Mesothelial cell of epicardium (in vitro differentiated cells): ENCODE measurements around the gene PLA2G12B. TPM values are rescaled to one million over a fixed set of nuclear protein-coding genes. Genes with fewer than 3 reads are reported as not detected.
"Not testable (repeated sequence)": the region's sequence is repeated elsewhere in the genome, so short reads cannot be mapped to it uniquely, and the experiment has no call there.

ENCODE experiments used
- DNase-seq, 2 experiments: peaks; one replicate each; pipeline ENCODE4 v3.0.0; 2021; ENCODE audit warnings: low spot score in 2 of 2; ENCODE audit not compliant: unreplicated experiment in 2 of 2
- H3K27ac Mint-ChIP-seq: 2 replicates; pipeline ENCODE4 v1.8.0; 2021; ENCODE audit warnings: mixed read lengths
- H3K27me3 Mint-ChIP-seq: 2 replicates; pipeline ENCODE4 v1.8.0; 2021; ENCODE audit warnings: low read depth, mixed read lengths
- H3K36me3 Mint-ChIP-seq: 2 replicates; pipeline ENCODE4 v1.8.0; 2021; ENCODE audit warnings: mixed read lengths
- H3K4me1 Mint-ChIP-seq: 2 replicates; pipeline ENCODE4 v1.8.0; 2021; ENCODE audit warnings: mixed read lengths
- H3K4me3 Mint-ChIP-seq: 2 replicates; pipeline ENCODE4 v1.8.0; 2021; ENCODE audit warnings: mild to moderate bottlenecking, moderate library complexity, mixed read lengths
- H3K9me3 Mint-ChIP-seq: 2 replicates; pipeline ENCODE4 v1.8.0; 2021; ENCODE audit warnings: mixed read lengths
- CTCF ChIP-seq: fragments of 200-600 bp; sonication (generic); IDR thresholded peaks from one replicate; pipeline ENCODE4 v1.5.0; 2021; ENCODE audit warnings: antibody characterized with exemption; ENCODE audit not compliant: unreplicated experiment
- total RNA-seq: library from RNA; stranded (reverse); gene quantifications from 3 replicates; pipeline ENCODE4 v1.2.1, GENCODE V29; 2021

PLA2G12B gene
- total RNA-seq, 1 donor from 2014 or later: not detected

- no peak for TF ChIP-seq CTCF
- Mint-ChIP-seq H3K36me3 (peaks cover 25% of the 10 kb centered on the region), H3K27ac (no peak overlapping the region), H3K4me3 (no peak overlapping the region), H3K27me3 (no peaks in the 10 kb centered on the region), H3K9me3 (peaks cover 28% of the 10 kb centered on the region), H3K4me1 (no peaks in the 10 kb centered on the region)
- no peak for DNase-seq
These were observed 30.3 kb downstream of the PLA2G12B start for GRCh38 chr10:72924351-72924750.

DNA sequence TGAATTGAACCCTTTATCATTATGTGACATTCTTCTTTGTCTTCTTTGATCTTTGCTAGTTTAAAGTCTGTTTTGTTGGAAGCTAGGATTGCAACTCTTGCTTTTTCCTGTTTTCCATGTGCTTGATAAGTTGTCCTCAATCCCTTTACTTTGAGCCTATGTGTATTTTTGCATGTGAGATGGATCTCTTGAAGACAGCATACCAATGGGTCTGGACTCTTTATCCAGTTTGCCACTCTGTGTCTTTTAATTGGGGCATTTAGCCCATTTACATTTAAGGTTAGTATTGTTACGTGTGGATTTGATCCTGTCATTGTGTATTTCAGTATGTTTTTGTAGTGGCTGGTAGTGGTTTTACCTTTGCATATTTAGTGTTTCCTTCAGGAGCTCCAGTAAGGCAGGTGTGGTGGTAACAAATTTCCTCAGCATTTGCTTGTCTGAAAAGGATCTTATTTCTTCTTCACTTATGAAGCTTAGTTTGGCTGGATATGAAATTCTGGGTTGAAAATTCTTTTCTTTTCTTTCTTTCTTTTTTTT, 33.4 kb downstream of the PLA2G12B start:
- peaks cover 37% of the 10 kb centered on the region for H3K36me3 Mint-ChIP-seq

DNA sequence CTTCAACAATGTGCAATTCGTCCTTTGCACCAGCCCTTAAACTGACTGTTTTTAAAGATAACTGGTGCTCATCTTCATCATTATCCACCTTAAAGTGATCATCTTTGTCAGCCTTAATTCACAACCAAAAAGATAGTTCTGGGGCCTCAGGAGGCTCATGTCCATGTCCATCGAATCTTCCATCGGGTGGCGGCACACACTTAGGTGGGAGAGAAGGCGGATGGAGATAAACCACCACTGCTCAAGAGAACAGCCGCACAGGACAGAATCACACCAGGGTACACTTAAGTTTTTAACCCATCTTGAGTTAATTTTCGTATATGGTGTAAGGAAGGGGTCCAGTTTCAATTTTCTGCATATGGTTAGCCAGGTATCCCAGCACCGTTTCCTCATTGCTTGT, 36.3 kb downstream of the PLA2G12B start:
- H3K4me3 Mint-ChIP-seq: no peak overlapping the region
- H3K36me3 Mint-ChIP-seq: peaks cover 37% of the 10 kb centered on the region
- no peak for TF ChIP-seq CTCF
- H3K27ac Mint-ChIP-seq: no peak overlapping the region
- H3K27me3 Mint-ChIP-seq: no peaks in the 10 kb centered on the region
- no peak for DNase-seq
- no peaks in the 10 kb centered on the region for H3K4me1 Mint-ChIP-seq
- H3K9me3 Mint-ChIP-seq: peaks cover 45% of the 10 kb centered on the region

More for the DNA sequence above, 33.4 kb downstream of the PLA2G12B start:
- not testable (repeated sequence) for DNase-seq, H3K27ac Mint-ChIP-seq, H3K4me1 Mint-ChIP-seq, H3K27me3 Mint-ChIP-seq, H3K4me3 Mint-ChIP-seq
- H3K9me3 Mint-ChIP-seq: peaks cover 45% of the 10 kb centered on the region

- H3K27ac Mint-ChIP-seq, H3K27me3 Mint-ChIP-seq, H3K4me1 Mint-ChIP-seq, H3K4me3 Mint-ChIP-seq, DNase-seq: not testable (repeated sequence)
- Mint-ChIP-seq H3K36me3 (peaks cover 37% of the 10 kb centered on the region), H3K9me3 (peaks cover 45% of the 10 kb centered on the region)
These were observed 36.7 kb downstream of the PLA2G12B start for GRCh38 chr10:72917803-72918332.

GRCh38 chr10:72917201-72917600, 37.4 kb downstream of the PLA2G12B start:
- Mint-ChIP-seq H3K36me3 (peaks cover 34% of the 10 kb centered on the region), H3K9me3 (peaks cover 41% of the 10 kb centered on the region)
- H3K27ac Mint-ChIP-seq, H3K27me3 Mint-ChIP-seq, DNase-seq, H3K4me3 Mint-ChIP-seq, H3K4me1 Mint-ChIP-seq: not testable (repeated sequence)

GRCh38 chr10:72913287-72913686, 41.3 kb downstream of the PLA2G12B start:
- Mint-ChIP-seq H3K27ac (no peak overlapping the region), H3K4me3 (no peak overlapping the region), H3K27me3 (no peaks in the 10 kb centered on the region), H3K36me3 (peaks cover 11% of the 10 kb centered on the region), H3K9me3 (peaks cover 9% of the 10 kb centered on the region), H3K4me1 (no peaks in the 10 kb centered on the region)
- DNase-seq: no peak
- TF ChIP-seq CTCF: no peak

DNA sequence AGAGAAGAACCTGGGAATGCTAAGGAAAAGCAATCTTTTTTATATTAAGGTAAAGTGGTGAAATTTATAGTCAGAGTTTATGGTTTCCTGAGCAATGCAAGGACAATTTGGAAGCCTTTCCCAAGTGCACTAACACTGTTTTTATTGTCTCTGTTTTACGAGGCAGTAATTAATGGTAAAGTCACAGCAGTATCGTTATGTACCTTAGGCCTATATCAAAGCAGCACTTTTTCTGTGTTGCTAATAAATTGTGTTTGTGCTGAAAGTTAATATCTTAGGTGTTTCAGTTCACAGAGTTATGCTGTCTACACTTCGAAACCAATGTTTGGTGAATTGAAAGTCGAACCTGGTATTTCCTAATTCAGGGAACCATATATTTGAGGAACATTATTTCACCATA, 41.9 kb downstream of the PLA2G12B start:
- H3K4me3 Mint-ChIP-seq: no peak overlapping the region
- H3K36me3 Mint-ChIP-seq: peaks cover 6% of the 10 kb centered on the region
- no peaks in the 10 kb centered on the region for H3K4me1 Mint-ChIP-seq
- no peaks in the 10 kb centered on the region for H3K27me3 Mint-ChIP-seq
- no peak for TF ChIP-seq CTCF
- no peak overlapping the region for H3K27ac Mint-ChIP-seq
- no peak for DNase-seq
- peaks cover 4% of the 10 kb centered on the region for H3K9me3 Mint-ChIP-seq
